ENCODE results near the gene TXNDC5.

The TXNDC5 gene

GRCh38 chr6:7910654-7911344 is at the start of gene TXNDC5:
TSS of gene TXNDC5 (minus strand) at chr6:7910788. CDS start at chr6:7910776, 12 bp downstream.
- DNase-seq = no peak

- no peak for DNase-seq
Measured at GRCh38 chr6:7960141-7960540, 49.6 kb upstream of the TXNDC5 start.

GRCh38 chr6:7959453-7959852 is 48.9 kb upstream of the TXNDC5 start:
- DNase-seq = no peak

GRCh38 chr6:7958464-7958863 is 47.9 kb upstream of the TXNDC5 start:
- no peak for DNase-seq

GRCh38 chr6:7956257-7956656 is 45.7 kb upstream of the TXNDC5 start:
- DNase-seq = no peak

- no peak for DNase-seq
Measured at GRCh38 chr6:7954477-7955200, 44.1 kb upstream of the TXNDC5 start.

GRCh38 chr6:7953753-7954152 is 43.2 kb upstream of the TXNDC5 start:
- DNase-seq = no peak

- no peak for DNase-seq
Measured at GRCh38 chr6:7939864-7940228, 29.3 kb upstream of the TXNDC5 start.

GRCh38 chr6:7939184-7939863 is 28.7 kb upstream of the TXNDC5 start:
- no peak for DNase-seq

- DNase-seq = no peak
Measured at GRCh38 chr6:7938562-7939183, 28.1 kb upstream of the TXNDC5 start.

- DNase-seq = no peak
Measured at GRCh38 chr6:7933794-7934193, 23.2 kb upstream of the TXNDC5 start.

GRCh38 chr6:7932625-7933024 is 22.0 kb upstream of the TXNDC5 start:
- no peak for DNase-seq

- DNase-seq = no peak
Measured at GRCh38 chr6:7924867-7925266, 14.3 kb upstream of the TXNDC5 start.

GRCh38 chr6:7922596-7922995 is 12.0 kb upstream of the TXNDC5 start:
- DNase-seq = no peak

- no peak for DNase-seq
Measured at GRCh38 chr6:7921632-7922092, 11.1 kb upstream of the TXNDC5 start.

GRCh38 chr6:7921046-7921445 is 10.5 kb upstream of the TXNDC5 start:
- no peak for DNase-seq

- DNase-seq = no peak
Measured at GRCh38 chr6:7920425-7920824, 9.8 kb upstream of the TXNDC5 start.

GRCh38 chr6:7919871-7920270 is 9.3 kb upstream of the TXNDC5 start:
- no peak for DNase-seq

GRCh38 chr6:7918403-7918802 is 7.8 kb upstream of the TXNDC5 start:
- DNase-seq = no peak

- DNase-seq = no peak
Measured at GRCh38 chr6:7917729-7918128, 7.1 kb upstream of the TXNDC5 start.

GRCh38 chr6:7916959-7917358 is 6.4 kb upstream of the TXNDC5 start:
- DNase-seq = no peak

GRCh38 chr6:7914991-7915789 is 4.6 kb upstream of the TXNDC5 start:
- no peak for DNase-seq

GRCh38 chr6:7914311-7914710 is 3.7 kb upstream of the TXNDC5 start:
- no peak for DNase-seq

All from cerebellar nuclear complex (tissue), 1 donor.